RPMI8226 (cell line): ENCODE data around the gene DDX4.
A peak's percentile ranks its signal among the peaks of the same experiment; 100 is the strongest.
"Not testable (repeated sequence)": the region's sequence is repeated elsewhere in the genome, so short reads cannot be mapped to it uniquely, and the experiment has no call there.

Source experiments
- DNase-seq: peaks from one replicate; pipeline ENCODE4 v3.0.0-alpha.2; 2015

DDX4 gene

GRCh38 chr5:55737793-55738192 lies at the start of gene DDX4:
TSS of gene DDX4 (plus strand) at chr5:55738061. CDS start at chr5:55738964, 903 bp downstream.
- no peak for DNase-seq

DNA sequence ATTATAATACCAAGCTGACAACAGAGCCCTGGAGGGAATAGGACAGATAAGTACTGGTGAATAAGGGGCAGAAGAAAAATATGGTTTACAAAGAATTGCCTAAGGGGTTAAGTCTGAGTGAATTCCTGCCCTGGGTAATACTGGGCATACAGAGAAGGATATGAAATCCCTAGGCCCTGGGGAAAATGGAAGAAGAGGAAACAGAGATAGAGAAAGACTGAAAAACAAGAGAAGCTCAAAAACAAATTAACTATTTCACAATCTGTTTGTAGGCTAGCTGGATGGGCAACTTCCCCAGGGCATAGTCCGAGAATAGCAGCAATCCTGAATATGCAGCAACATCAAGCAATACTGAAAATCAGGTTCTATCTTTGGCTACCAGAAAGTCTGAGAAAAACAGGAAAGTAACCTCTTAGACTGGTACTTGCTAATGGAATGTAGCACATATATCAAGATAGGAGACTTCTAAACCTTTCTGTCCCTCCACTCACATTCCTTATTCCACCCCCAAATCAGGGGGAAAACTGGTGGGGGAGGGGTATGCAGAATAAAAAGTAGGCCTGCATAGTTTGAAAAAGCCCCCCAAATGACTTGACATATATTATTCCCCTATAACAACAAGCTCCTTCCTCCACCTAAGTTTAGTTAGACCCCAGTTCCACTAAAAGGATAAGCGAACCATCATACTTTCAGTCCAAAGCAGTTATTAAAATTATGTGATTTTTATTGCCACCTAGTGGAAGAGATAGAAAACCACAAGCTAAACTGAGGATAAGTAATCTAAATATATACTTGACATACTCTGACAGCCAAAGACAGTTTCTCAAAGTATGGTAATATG lies 46.4 kb upstream of the DDX4 start:
- peak; percentile 15 for DNase-seq

- no peak for DNase-seq
Measured at GRCh38 chr5:55692106-55692417, 45.8 kb upstream of the DDX4 start.

DNA sequence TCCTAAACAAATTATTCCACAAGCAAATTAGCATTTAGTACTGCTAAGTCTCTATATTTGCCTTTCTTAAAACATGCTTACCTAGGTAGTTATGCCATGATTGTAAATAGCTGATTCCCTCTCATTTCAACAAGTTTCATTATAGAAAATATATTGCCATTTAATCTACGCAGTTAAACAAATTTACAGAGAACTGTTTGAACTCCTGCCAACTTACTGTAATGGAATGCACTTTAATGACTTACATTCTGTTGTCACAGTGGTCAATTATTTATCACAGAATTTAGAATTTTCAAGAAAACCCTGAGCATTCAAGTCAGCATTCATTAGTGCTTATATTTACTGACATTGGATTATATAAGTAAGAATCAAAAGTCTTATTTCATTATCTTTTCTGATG lies 45.4 kb upstream of the DDX4 start:
- DNase-seq = no peak

- DNase-seq = peak; percentile 11
Measured at GRCh38 chr5:55694152-55694830, 43.6 kb upstream of the DDX4 start.

- not testable (repeated sequence) for DNase-seq
Measured at GRCh38 chr5:55696704-55697103, 41.2 kb upstream of the DDX4 start.

DNA sequence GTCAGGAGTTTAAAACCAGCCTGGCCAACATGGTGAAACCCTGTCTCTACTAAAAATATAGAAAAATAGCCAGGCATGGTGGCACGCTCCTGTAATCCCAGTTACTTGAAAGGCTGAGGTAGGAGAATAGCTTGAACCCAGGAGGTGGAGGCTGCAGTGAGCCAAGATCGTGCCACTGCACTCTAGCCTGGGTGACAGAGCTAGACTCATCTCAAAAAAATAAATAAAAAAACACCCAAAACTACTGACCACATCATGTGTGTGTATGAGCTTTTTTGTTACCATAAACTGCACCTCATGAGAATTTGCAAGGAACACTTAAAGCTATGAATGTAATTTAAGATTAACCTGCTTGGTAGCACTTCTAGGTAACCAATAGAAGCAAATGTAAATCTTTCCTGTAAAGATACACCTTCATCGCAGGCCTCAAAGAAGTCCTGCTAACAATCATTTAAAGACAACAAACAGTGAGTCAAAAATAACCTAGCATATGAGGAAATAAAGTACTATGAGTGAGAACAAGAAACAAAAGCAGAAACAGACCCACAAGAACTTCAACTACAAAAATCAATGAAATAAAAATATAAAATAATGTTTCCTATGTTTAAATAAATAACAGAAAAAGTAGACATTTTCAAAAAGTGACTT lies 38.7 kb upstream of the DDX4 start:
- no peak for DNase-seq

DNA sequence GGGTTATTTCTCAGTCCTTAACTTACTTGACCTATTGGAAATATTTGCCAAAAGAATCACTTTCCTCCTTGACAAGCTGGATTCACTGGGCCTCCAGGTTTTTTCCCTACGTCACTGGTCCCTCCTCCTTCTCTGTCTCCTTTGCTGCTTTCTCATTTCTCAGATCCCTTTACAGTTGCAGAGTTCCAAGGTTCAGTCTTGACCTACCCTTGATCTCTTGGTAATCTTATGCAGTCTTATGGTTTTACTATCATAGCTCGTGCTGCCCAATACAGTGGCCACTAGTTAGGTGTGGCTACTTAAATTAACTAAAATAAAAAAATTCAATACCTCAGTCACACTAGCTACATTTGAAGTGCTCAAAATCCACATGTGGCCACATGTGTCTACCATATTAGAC lies 37.1 kb upstream of the DDX4 start:
- no peak for DNase-seq

DNA sequence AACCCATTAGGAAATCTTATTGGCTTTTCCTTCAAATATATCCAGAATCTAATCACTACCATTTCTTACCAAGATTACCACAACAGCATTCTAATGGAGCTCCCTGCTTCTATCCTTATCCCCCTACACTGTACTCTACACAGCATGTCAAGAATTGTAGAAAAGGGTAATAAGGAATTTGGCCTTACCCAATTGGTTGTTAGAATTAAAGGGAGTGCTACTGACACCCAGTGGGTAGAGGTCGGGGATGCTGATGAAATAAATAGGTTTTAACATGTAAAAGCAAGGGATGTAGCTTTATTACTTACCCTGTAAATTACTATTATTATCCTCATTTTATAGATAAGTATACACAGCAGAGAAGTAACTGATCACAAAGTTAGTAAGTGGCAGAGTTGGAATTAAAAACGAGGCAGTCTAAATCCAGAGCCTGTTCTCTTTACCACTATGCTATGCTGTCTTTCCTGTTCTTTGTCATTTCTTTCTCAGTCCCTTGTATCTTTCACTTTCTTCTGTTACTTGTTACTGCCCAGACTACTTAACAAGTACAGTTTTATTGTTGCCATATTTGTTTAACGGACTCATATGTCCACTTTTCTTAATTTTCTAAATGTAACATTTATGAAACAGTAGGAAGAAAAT lies 36.3 kb upstream of the DDX4 start:
- no peak for DNase-seq

GRCh38 chr5:55702598-55703345 lies 35.1 kb upstream of the DDX4 start:
- no peak for DNase-seq

DNA sequence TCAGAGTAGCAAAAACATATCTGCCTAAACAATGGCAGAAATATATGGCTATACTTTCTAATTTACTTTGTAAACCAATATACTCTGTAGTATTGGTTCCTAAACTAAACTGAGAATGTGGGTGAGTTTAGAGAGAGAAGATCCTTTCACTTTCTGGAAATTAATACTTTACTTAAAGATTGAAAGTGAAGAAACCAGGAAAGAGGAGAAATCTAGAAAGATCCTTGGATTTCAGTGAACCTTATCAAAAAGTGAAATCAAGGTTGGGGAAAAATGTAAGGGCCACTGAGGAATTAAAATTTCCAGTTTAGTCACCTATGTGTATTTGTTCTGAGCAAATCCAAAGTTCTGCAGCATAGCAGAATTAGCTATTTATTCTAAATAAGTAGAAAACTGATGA lies 31.6 kb upstream of the DDX4 start:
- no peak for DNase-seq

GRCh38 chr5:55708732-55709131 lies 29.1 kb upstream of the DDX4 start:
- no peak for DNase-seq

- DNase-seq = no peak
Measured at GRCh38 chr5:55711507-55712022, 26.3 kb upstream of the DDX4 start.

GRCh38 chr5:55712023-55712859 lies 25.6 kb upstream of the DDX4 start, which contains the start of gene SLC38A9:
TSS of gene SLC38A9 (minus strand) at chr5:55712324. CDS start at chr5:55697958, 14,366 bp downstream.
- peak; percentile 97 for DNase-seq

DNA sequence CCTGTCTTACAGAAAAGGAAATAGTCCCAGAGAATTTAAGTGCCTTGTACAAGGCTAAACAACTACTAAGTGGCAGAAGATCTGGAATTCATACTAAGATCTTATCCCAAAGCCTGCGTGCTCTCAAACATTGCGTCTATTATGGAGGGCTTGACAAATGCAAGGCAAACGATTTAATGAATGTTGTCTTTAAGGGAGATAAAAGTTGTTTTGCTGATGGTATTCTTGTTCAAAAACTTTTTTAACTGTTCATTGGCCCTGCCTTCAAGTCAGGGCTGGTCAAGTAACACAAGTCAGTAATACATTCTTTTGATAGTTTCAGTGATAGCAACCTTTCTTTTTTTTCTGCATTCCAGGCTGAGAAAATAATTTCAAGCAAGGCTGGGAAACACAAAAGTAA lies 24.0 kb upstream of the DDX4 start:
- no peak for DNase-seq

- DNase-seq = no peak
Measured at GRCh38 chr5:55714339-55714738, 23.5 kb upstream of the DDX4 start.

DNA sequence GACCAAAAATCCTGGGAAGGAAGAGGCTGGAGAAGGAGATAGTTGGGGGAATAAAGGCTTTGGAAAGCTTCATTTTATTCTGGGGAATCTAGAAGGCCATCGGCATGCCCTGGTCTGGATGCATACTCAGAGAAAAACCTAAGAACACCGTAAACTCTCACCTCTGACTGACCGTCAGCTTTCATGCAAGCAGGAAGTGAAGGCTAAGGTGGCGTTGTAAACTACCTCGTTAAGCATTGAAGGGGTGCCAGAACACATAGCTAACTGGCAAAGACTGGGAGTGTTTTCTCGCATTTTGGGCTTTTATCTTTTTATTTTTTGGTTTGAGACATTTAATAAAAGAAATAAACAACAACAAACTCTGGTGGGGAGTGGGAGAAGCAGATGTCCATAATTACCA lies 23.1 kb upstream of the DDX4 start:
- no peak for DNase-seq

DNA sequence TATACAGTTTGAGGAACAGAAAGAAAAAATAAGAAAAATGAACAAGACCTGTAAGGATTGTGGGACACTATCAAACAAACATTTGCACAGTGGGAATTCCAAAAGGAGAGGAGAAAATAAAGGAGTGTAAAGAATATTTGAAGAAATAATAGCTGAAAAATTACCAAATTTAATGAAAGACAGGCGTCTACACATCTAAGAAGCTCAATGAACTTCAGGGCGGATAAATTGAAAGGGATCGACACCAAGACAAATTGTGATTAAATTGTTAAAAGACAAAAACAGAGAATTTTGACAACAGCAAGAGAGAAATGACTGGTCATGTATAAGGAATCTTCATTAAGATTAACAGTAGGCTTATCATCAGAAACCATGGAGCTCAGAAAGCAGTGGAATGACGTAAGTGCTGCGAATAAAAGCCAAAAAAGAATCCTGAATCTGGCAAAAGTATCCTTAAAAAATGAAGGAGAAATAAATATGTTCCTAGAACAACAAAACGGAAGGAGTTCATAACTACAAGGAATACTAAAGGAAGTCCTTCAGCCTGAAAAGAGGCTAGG lies 22.3 kb upstream of the DDX4 start:
- no peak for DNase-seq

GRCh38 chr5:55719026-55719425 lies 18.8 kb upstream of the DDX4 start:
- not testable (repeated sequence) for DNase-seq

DNA sequence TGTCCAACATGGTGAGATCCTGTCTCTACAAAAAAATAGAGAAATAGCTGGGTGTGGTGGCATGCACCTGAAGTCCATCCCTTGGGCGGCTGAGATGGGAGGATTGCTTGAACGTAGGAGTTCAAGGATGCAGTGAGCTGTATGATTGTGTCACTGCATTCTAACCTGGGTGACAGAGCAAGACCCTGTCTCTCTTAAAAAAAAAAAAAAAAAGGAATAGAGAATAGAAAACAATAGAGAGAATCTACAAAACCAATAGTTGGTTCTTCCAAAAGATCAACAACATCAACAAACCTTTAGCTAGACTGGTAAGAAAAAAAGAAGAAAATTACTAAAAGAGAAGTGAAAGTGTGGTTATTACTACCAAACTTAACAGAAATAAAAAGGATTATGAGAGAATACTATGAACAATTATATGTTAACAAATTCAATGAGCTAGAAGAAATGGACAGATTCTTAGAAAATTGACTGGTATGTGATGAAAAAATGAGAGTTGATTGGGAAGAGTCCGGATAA lies 17.6 kb upstream of the DDX4 start:
- DNase-seq = no peak

DNA sequence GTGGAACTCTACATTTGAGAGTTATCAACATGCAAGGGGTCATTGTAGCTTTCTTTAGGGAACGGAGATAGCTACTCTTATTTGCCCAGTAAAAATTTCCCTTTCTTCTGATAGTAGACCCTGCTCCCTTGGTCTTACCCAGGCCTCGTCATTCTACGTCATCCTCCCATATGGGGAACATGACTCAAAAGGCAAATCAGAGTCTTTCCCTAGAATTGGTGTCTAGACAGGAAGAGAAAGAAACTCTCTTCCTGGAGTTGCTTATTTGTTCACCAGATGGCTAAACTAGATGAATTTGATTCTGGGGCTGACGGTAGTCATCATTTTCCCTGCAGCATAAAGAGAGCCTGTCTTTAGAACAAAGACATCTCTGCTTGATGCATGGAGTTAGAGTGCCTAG lies 13.6 kb upstream of the DDX4 start:
- DNase-seq = no peak
